Stimulated activated CD8-positive, alpha-beta memory T cell treated with anti-CD3 and anti-CD28 coated beads, Interleukin-15, amount 100 ng/mL, for 1 hour (primary cell): ENCODE data around the gene CFAP97D2.
A peak's percentile ranks its signal among the peaks of the same experiment; 100 is the strongest.
"Not testable (repeated sequence)": the region's sequence is repeated elsewhere in the genome, so short reads cannot be mapped to it uniquely, and the experiment has no call there.

Experiments
- DNase-seq: peaks from one replicate; pipeline ENCODE4 v3.0.0-alpha.2; 2020; ENCODE audit warnings: low read depth

CFAP97D2 gene

DNA sequence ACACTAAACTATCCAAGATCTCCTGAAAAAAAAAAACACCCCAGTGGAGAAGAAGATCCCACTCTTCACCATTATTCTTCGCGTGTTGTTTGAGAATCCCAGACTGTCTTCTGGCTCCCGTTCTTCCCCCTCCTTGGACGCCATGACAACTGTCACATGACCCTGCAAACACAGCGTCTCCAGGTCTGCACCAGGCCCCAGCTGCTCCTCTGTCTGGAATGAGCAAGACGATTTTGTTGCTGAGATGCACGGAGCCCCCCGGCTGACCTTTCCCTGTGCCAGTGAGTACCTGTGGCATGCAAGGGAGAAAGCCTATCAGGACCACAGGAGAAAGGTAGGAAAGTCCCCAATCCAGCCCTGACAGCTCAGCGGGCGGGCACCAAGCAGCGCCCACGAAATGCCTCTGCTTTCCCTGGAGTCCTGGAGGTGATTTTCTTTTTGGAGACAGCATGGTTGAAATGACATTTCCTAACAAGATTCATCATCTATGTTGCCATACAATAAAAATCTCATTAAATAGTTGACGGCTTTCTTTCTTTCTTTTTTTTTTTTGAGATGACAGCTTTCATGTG is at the start of gene CFAP97D2:
Gene CFAP97D2 (plus strand): TSS at position 171 of the 572 bp plus-strand sequence. CDS start 74 bp downstream, at position 245.
- DNase-seq = no peak

DNA sequence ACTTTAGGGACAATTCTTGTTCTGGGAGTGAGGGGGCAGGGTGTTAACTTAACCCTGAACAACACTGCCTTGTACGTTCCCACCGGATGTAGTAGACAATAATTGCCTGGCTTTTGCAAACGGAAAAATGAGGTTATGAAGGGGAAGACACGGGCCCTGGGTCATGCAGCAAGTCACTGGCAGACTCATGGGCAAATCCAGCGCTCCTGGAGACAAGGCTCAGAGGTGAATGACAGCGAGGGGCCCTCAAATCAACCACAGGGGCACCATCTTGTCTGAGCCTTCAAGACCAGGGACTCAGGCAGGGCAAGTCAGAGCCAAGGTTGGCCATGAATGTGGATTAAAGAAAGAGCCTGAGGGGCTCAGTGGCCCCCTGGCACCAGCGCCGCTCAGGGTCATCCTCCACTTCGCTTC is 49.4 kb upstream of the CFAP97D2 start:
- no peak for DNase-seq

DNA sequence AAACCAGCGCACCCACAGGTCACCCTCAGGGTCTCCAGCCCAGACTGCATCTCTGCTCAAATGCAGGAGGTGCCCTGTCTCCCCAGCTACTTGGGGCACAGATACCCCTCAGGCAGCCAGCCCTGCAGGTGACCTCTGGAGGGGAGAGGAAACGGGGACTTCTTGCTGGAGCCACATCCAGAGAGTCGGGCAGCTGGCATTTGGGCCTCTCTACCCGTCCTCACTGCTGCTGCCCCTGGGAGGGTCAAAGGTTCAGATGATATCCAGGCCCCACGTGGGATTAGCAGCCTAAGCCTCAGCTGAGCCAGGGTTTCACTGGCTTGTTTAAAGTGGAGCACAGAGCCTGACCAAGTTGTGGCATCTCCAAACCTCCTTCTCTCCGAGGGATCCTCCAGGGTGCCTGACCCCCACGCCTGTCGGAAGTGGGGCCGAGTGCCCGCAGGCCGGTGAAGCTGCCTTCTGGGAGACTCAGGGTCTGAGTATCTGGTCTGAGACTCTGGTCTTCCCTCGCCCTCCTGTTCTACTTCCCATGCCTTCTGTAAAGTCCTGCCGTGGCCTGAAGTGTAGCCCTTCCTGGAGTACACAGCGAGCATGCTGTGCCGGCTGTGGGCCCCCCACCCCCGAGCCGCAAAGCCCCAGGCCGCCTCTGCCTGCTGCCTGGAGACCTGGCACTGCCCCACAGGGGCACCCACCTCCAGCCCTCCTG is 48.8 kb upstream of the CFAP97D2 start:
- no peak for DNase-seq

DNA sequence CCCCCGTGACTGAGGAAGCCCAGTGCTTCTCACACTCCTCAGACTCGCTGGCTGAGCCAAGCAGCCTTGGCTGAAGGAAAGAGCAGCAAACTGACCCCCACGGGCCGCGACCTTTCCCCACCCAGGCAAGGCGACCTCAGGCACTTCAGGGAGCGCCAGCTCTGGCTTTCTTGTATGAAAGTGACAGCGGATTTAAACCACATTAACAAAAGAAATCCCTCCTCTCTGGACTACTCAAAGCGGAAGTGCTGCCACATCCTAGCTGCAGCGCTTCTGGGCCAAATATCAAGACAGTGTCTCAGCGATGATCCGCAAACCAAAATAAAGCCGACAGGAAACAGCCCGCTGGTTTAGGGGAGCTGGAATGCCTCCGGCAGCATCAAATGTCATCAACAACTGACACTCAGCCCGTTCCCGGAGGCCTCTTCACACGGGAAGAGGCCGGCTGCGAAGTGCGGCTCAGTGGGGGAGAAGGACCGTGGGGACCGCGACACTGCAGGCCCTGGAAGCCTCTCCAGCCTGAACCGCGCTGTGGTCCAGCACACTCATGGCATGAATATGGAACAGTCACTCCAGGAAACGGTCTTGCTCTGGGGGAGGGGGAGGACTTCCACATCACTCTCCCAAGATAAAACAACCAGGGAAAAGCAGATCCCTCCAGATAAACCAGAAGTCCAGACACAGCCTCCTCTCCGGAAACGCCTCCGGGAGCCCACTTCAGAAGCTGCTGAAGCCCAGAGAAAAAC is 48.0 kb upstream of the CFAP97D2 start:
- no peak for DNase-seq

DNA sequence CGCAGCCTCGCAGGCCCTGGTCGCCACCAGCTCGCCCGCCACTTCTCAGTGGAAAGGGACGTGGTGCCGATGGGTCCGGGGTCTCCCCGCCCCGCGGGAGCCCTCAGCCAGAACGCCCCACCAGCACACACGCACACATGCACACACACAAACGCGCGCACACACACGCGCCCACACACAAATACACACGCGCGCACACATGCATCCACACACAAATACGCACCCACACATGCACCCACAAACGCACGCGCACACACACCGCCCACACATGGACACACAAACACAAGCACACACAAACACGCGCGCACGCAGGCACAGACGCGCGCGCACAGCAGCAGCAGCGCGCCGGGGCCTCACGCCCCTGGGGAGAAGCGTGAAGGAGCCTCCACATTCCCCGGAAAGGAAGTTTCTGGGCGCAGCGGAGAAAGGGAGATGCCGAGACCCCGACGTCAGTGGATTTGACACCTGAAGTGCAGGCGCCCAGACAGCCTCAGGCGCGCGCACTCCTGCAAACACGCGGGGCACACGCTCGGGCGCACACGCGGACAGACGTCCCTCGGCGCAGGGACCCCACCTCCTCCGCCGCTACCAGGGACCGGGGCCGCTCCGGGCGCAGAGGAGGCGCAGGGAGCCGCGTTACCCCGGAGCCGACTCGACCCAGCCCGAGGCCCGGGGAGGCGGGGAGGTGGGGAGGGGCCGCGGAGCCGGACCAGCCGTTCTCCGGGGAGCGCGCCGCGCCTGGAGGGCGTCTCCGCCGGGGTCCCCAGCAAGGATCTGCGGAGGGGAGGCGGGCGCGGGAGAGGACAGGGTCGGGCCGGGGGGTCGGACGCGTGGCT is 47.3 kb upstream of the CFAP97D2 start:
- DNase-seq = no peak

DNA sequence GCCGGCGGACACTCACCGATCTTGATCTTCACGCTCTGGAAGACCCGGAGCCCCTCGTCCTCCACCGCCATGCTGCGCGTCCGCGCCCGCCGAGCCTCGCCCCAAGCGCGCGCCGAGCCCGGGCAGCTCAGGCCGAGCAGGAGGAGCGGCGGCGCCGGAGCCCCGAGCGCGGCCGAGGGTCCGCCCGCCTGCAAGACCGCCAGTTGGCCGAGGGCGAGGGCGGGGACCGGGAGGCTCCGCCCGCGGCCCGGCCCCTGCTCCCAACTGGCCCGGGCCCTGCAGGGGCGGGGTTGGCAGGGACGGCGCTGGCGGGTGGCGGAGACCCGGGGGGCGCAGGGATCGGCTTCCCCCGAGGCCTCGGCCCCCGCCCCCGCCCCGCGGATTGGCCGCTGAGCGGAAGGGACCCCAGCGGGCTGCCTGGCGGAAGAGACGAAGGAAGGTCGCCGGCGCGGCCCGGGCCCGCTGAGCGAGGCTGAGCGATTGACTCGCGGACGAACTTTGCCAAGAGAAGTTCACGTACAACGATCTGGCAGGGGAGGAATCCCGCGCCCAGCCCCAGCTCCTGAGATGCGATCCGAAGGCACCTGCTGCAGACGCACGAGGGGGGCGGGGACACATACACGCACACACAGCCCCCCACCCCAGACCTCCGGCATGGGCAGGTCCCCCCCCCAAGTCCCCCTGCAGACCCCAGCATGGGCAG is 46.5 kb upstream of the CFAP97D2 start, which contains the start of gene RASA3:
Gene RASA3 (minus strand): TSS at position 205 of the 703 bp plus-strand sequence. CDS start 134 bp downstream, at position 71.
- no peak for DNase-seq

DNA sequence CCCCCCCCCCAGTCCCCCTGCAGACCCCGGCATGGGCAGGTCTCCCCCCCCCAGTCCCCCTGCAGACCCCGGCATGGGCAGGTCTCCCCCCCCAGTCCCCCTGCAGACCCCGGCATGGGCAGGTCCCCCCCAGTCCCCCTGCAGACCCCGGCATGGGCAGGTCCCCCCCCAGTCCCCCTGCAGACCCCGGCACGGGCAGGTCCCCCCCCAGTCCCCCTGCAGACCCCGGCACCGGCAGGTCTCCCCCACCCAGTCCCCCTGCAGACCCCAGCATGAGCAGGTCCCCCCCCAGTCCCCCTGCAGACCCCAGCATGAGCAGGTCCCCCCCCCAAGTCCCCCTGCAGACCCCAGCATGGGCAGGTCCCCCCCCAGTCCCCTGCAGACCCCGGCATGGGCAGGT is 45.9 kb upstream of the CFAP97D2 start:
- DNase-seq = not testable (repeated sequence)

DNA sequence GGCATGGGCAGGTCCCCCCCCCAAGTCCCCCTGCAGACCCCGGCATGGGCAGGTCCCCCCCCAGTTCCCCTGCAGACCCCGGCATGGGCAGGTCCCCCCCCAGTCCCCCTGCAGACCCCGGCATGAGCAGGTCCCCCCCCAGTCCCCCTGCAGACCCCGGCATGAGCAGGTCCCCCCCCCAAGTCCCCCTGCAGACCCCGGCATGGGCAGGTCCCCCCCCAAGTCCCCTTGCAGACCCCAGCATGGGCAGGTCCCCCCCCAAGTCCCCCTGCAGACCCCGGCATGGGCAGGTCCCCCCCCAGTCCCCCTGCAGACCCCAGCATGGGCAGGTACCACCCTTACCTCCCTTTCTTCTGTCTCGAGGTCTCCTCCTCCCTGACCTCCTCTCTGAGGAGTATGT is 45.5 kb upstream of the CFAP97D2 start:
- not testable (repeated sequence) for DNase-seq

DNA sequence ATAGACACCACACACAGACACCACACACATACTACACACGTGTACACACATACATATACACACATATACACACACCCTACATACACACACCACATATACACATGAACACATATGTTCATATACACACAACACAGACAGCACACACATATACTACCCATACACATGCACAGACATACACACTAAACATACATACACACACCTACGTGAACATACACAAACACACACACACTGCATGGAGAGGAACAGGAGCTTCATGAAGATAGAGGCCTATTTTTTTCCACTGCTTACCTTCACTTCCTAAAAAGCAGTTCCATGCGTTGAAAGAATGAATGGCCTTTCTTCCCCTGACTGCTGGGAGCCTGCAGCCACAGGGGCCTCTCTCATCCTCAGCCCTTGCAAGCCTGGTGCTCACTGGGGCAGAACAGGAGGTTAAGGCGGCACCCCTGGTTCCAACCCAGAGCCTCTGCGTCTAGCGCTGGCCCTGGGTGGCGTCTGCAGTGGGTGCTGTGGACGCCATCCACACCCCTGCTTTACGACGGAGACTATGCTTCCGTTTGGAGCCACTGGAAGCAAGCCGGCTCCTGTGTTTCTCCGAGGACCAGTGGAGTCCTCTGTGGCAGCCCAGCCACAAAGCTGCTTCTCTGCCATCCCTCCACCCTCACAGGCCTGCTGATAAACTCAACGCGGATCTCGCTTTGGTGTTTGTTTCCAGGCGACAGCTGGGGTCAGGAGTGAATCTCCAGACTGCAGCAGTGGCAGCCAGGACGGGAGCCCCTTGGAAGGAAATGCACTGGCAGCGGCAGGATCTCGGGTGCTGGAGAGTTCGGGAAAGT is 44.7 kb upstream of the CFAP97D2 start:
- no peak for DNase-seq

DNA sequence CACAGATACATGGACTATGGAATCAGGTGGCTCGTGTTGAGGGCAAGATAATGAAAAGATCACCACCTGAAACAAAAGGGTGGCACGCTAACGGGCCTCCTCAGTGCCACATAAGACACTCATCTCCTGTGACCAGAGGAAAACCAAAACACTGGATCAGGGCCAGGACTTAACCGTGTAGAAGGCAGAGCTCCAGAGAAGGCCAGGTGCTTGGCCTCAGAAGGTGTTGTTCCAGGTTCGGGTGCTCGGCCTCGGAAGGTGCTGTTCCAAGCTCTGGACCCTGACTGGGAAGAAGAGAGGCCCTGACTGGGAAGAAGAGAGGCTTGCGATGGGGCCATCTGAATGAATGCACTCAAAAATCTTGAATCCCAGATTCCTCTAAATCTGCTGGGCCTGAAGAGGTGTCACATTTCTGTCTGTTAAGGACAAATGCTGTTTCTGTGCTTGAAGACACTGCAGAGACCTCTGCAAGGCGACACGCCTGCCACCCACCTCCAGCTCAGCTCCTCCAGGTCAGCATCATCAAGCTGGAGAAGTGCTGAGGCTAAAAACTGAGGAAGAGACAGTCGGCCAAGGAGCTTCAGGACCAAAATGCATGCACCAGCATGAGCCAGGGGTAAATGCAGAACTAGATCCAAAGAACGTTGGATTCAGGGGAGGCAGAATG is 44.0 kb upstream of the CFAP97D2 start:
- no peak for DNase-seq

DNA sequence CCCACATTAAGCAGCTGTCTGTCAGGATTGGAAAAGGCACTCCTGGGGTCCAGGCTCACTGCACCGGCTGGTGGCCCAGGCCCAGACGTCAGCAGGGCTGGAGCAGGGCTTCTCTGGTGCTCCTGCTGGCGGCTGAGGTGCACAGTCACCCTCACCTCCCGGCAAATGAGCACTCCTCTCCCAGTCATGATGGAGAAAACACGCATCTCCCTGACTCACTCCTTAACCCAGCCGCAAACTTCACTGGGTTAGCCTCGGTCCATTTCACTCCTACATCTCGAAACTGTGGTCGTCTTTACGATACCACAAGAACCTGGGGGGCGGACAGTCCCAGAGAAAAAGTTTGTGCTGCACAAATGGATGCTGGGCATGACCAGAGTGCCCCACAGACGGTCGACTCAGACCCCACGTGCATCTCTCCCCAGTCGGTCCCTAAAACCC is 43.3 kb upstream of the CFAP97D2 start:
- DNase-seq = no peak

DNA sequence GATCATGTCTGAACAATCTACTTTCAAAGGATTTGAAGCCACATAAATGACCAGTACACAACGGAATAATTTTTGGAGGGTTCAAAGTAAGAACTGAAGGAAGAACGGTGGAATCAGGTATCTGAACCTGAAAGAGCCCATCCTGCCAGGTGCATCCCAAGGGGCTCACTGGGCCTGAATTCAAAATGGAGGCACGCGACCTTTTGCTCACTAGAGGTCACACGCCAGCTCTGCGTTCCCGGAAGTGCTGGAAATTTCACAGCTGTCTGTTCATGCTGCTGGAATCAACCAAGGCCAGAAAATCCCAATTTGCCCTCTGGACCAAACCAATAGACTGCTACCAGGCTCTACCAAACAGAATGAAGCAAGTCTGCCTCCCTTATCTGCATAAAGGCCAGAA is 42.5 kb upstream of the CFAP97D2 start:
- DNase-seq = no peak

DNA sequence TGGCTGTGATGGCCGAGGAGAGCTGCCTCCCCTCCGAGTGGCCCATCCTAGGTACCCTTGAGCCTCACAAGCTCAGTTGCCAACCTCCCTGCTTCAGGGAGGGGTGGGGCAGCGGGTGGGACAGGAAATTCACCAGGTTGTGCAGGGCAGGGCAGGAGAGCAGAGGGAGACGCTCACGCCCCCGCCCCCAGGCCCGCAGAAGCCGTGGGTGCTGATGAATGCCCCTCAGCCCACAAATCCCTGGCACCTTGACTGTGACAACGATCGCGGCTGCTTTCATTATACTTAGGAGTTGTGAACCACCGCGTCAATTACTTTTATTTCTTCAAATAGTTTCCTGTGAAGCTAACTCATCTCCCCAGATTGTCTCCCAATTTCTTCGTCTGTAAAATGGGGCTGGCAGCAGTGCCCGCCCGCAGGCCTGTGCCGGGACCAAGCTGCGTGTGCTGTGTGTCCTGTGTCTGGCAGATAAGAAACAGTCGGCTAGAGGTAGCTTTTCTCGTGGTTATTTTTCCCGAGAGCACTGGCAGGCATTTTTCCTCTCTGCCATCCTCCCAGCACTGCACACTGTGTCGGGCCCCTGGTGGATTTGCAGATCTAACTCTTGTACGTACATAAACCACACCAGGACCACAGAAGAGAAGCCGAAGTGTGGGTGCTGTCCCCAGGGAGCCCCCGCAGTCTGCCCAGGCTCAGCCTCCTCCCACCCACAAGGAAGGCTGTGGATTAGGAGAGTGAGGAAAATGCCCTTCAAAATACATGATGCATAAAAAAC is 38.7 kb upstream of the CFAP97D2 start:
- no peak for DNase-seq

DNA sequence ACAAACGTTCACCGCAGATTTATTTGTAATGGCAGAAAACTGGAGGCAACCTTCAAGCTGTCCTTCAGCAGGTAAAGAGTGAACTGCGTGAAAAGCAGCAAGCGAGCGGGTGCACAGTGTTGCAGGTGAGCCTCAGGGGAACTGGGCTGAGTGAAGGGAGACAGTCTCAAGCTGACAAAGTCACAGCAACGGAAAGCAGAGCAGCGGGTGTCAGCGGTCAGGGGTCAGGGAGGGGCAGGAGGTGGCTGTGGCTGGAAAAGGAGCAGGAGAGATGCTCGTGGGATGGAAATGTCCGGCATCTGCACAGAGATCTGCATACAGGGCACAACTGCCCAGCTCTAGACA is 38.2 kb upstream of the CFAP97D2 start:
- DNase-seq = no peak

DNA sequence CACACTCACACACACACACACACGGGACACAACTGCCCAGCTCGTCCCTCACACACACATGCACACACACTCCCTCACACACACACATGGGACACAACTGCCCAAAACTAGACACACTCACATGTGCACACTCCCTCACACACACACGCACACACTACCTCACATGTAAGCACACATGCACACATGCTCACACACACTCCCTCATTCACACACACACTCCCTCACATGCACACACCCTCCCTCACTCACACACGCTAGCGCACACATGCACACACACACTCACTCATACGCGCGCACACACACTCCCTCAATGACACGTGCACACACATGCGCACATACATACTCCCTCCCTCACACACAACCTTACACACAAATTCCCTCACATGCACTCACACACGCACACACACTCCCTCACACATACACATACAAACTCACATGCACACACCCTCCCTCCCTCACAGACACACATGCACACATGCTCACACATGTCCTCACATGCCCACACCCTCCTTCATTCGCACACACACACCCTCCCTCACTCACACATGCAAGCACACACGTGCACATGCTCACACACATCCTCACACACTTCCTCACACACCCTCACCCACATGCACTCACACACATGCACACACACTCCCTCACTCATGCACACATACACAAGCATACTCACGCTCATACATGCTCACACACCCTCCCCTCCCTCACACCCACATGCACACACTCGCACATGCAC is 37.6 kb upstream of the CFAP97D2 start:
- DNase-seq = no peak

DNA sequence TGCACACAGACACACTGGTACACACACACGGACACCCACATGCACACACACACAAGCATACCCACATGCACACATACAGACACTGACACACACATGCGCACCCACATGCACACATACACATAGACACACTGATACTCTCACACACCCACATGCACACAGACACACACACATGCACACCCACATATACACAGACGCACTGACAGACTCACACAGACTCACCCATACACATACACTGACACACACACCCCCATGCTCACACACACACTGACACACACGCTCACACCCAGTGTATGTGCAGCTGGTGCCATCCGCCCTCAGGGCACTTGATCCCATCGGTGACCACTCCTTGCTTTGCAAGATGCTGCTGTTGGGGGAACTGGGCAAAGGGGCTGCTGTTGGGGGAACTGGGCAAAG is 36.9 kb upstream of the CFAP97D2 start:
- DNase-seq = no peak

DNA sequence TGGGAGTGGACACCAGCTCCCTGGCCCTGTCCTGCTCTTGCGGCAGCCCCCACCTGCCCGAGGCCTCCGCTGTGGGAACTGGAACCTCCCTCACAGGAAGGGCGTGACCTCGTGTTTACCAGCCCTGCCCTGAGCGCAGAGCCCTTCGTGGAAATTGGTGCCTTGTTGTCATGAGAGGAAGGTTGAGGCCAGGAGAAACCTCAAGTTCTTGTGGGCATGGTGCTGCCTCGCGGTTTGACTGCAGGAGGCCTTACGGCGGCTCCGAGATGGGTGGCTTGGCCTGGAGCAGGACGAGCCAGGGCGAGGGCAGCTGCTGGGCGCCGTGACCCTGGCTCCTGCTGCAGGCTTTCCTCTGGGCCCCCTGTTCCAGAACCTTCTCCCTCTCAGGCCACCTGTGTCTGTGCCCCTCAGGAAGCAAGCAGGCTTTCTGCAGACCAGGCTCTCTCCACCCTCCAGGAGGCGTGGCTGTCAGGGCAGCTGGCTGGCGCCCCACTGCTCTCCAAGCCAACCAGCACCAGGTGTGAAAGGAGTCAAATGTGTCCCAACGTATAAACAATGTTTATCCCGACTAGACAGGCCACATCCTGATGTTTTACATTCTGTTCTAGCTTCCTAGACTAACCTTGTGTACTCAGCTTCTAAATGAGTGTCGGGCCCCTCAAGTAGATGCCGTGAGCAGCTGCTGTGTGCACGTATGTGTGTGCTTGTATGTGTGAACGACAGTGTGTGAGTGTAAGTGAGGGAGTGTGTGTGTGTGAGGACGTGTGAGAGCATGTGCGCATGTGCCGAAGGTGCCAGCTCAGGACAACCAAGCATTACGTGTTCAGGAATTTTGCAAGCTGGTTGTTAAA is 36.2 kb upstream of the CFAP97D2 start:
- peak; percentile 54 for DNase-seq
